ENCODE data around the gene C1orf52. TPM values are rescaled to one million over a fixed set of nuclear protein-coding genes. Genes with fewer than 3 reads are reported as not detected.
A peak's percentile ranks its signal among the peaks of the same experiment; 100 is the strongest.

Gene C1orf52
- total RNA-seq, 6 donors from 2014 or later = 12.9 to 89.1 (median 17.9) TPM

DNA sequence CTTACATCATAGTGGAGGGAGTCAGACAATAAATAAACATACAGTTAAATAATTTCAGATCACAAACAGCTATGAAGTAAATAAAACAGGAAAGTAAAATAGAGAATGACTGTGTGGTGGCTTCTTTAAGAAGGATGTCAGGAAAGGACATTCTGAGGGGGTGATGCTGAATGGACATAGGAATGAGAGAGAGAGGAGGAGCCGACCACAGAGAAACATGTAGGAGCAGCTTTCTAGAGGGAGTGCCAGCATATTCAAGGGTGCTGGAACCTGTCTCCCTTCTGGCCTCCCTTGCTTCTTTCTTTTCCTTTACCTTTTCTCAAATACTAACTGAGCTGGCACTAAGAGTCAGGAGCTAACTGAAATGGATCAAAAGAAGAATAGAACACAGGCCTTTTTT lies 37.5 kb upstream of the C1orf52 start:
- ATAC-seq (ENCODE audit: low FRiP score in 2 of 2) = no peak
- DNase-seq = no peak
- H3K27me3 ChIP-seq = no peaks in the 10 kb centered on the region
- no peak overlapping the region for H3K4me3 ChIP-seq
- peaks cover 16 to 20% (median 18%) of the 10 kb centered on the region in 4 donors for H3K4me1 ChIP-seq
- H3K9me3 ChIP-seq = no peaks in the 10 kb centered on the region
- TF ChIP-seq EP300 (IDR thresholded peaks at IDR 0.05) = no peak
- TF ChIP-seq POLR2AphosphoS5 (IDR thresholded peaks at IDR 0.05) = no peak
- no peak for TF ChIP-seq POLR2A (IDR thresholded peaks at IDR 0.05)
- TF ChIP-seq, protein P1, sequence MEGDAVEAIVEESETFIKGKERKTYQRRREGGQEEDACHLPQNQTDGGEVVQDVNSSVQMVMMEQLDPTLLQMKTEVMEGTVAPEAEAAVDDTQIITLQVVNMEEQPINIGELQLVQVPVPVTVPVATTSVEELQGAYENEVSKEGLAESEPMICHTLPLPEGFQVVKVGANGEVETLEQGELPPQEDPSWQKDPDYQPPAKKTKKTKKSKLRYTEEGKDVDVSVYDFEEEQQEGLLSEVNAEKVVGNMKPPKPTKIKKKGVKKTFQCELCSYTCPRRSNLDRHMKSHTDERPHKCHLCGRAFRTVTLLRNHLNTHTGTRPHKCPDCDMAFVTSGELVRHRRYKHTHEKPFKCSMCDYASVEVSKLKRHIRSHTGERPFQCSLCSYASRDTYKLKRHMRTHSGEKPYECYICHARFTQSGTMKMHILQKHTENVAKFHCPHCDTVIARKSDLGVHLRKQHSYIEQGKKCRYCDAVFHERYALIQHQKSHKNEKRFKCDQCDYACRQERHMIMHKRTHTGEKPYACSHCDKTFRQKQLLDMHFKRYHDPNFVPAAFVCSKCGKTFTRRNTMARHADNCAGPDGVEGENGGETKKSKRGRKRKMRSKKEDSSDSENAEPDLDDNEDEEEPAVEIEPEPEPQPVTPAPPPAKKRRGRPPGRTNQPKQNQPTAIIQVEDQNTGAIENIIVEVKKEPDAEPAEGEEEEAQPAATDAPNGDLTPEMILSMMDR (IDR thresholded peaks at IDR 0.05) = no peak
- 41 to 64% methylated on average over 1 of the region's 1 CpG for WGBS, 2 donors
- no peaks in the 10 kb centered on the region for H3K36me3 ChIP-seq
- H3K27ac ChIP-seq = peak overlapping the region; percentile 65 to 81 (median 76)

DNA sequence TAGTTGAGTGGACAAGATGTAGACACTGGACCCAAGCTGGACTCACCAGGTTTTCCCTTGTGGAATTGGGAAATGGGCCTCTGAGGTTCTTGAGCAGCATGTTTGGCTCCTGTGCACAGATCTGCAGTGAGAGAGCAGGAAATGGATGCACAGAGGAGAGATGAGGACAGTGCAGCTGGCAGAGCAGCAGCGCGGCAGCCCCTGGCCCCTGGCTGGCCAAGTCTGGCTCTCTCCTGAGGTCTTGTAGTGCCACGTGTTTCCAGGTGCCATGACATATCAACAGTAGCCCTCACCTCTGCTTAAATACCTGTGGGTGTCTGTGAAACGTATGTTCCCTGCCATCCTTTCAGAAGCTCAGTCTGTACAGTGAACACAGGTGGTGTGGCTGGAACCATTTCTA lies 36.2 kb upstream of the C1orf52 start:
- H3K36me3 ChIP-seq = no peaks in the 10 kb centered on the region
- no peaks in the 10 kb centered on the region for H3K27me3 ChIP-seq
- ATAC-seq (ENCODE audit: low FRiP score in 2 of 2) = no peak
- TF ChIP-seq POLR2AphosphoS5 (IDR thresholded peaks at IDR 0.05) (no peak), EP300 (IDR thresholded peaks at IDR 0.05) (no peak), POLR2A (IDR thresholded peaks at IDR 0.05) (no peak)
- TF ChIP-seq, protein P1 (IDR thresholded peaks at IDR 0.05) = no peak
- no peaks in the 10 kb centered on the region for H3K9me3 ChIP-seq
- H3K4me1 ChIP-seq = peaks cover 16 to 20% (median 18%) of the 10 kb centered on the region in 4 donors
- peak in 1 of 2 donors; percentile 48 for DNase-seq
- 79 to 86% methylated on average over 4 of the region's 4 CpGs for WGBS, 2 donors
- H3K27ac ChIP-seq = no peak overlapping the region
- H3K4me3 ChIP-seq = no peak overlapping the region

DNA sequence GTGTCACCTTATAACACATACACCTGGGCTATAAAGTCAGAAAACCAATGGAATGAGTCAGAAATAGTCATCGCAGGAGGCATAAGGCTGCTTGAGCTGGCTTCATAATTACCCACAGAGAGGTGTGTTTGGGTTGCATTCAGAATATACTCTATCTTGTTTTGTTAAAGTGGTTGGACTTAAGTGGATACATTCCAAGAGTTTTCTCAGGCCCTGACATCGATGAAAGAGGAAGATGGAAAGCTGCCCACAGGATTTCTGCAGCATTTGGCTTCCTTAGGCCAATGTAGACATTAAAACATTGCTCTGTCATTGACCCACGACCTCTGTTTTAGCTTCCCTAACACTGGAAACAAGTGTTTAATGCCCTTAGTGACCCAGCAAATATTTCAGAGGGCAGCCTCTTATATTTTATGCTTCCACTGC lies 35.6 kb upstream of the C1orf52 start:
- Histone ChIP-seq H3K36me3 (no peaks in the 10 kb centered on the region), H3K27ac (no peak overlapping the region), H3K4me1 (peaks cover 16 to 20% (median 18%) of the 10 kb centered on the region in 4 donors), H3K9me3 (no peaks in the 10 kb centered on the region), H3K4me3 (no peak overlapping the region), H3K27me3 (no peaks in the 10 kb centered on the region)
- DNase-seq (no peak), ATAC-seq (ENCODE audit: low FRiP score in 2 of 2) (no peak)
- 31 to 40% methylated on average over 3 of the region's 3 CpGs for WGBS, 2 donors
- TF ChIP-seq, protein P1 (IDR thresholded peaks at IDR 0.05) = no peak
- TF ChIP-seq POLR2A (IDR thresholded peaks at IDR 0.05) = no peak
- TF ChIP-seq POLR2AphosphoS5 (IDR thresholded peaks at IDR 0.05) = no peak
- no peak for TF ChIP-seq EP300 (IDR thresholded peaks at IDR 0.05)

DNA sequence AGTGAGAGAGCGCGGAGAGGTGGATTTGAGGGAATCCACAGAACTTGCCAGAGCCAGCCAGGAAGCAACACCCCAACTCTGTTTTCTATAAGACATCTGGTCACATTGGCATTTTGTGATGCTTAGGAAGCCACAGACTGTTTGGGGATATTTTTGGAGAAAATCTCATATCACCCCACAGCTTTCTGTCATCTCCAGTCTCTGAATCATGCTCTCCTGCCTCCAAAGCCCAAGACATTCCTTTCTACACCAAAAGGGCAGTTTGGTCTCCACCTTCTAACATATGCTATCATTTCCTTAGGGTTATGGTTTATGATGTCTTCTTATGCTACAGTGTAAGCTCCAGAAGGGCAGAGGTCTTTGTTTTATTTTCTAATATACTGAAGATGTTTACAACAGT lies 31.4 kb upstream of the C1orf52 start:
- no peak overlapping the region for H3K27ac ChIP-seq
- H3K27me3 ChIP-seq = no peaks in the 10 kb centered on the region
- peaks cover 0 to 5% (median 0%) of the 10 kb centered on the region in 4 donors for H3K4me1 ChIP-seq
- 100% methylated on average over 2 of the region's 2 CpGs for WGBS, 2 donors
- no peaks in the 10 kb centered on the region for H3K36me3 ChIP-seq
- H3K9me3 ChIP-seq = no peaks in the 10 kb centered on the region
- no peak for ATAC-seq (ENCODE audit: low FRiP score in 2 of 2)
- TF ChIP-seq POLR2AphosphoS5 (IDR thresholded peaks at IDR 0.05) (no peak), EP300 (IDR thresholded peaks at IDR 0.05) (no peak), POLR2A (IDR thresholded peaks at IDR 0.05) (no peak)
- TF ChIP-seq, protein P1 (IDR thresholded peaks at IDR 0.05) = no peak
- H3K4me3 ChIP-seq = no peak overlapping the region
- no peak for DNase-seq

DNA sequence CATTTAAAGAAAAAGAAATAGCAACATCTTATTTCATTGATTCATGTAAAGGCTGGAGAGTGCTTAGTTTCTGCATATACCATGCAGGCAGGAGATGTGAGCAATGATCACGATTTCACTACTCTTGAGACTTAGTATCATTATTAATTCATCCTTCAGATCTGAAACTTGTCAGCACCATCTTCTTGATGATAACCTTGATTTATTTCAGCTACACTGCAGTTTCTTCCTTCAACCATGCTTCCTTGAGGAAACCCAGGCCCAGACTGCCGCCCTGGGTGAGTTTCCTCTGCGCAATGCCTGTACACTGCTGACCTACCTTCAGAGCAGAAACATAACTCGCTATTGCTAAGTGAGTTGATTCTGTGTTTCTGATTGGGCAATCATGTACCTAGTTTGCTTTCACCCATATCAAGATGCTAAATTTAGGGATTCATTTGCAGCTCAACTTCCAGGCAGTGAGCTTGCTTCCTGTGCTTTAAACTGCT lies 30.4 kb upstream of the C1orf52 start:
- Histone ChIP-seq H3K4me3 (no peak overlapping the region), H3K9me3 (no peaks in the 10 kb centered on the region), H3K27me3 (no peaks in the 10 kb centered on the region), H3K36me3 (no peaks in the 10 kb centered on the region), H3K27ac (no peak overlapping the region), H3K4me1 (no peaks in the 10 kb centered on the region)
- WGBS, 2 donors = 84 to 86% methylated on average over 4 of the region's 4 CpGs
- DNase-seq (no peak), ATAC-seq (ENCODE audit: low FRiP score in 2 of 2) (no peak)
- TF ChIP-seq EP300 (IDR thresholded peaks at IDR 0.05) = no peak
- TF ChIP-seq POLR2AphosphoS5 (IDR thresholded peaks at IDR 0.05) = no peak
- no peak for TF ChIP-seq POLR2A (IDR thresholded peaks at IDR 0.05)
- TF ChIP-seq, protein P1 (IDR thresholded peaks at IDR 0.05) = no peak

Measured in upper lobe of left lung (tissue), 6 donors.